ENCODE measurements around the gene DPY19L3. TPM values are rescaled to one million over a fixed set of nuclear protein-coding genes. Genes with fewer than 3 reads are reported as not detected.

The DPY19L3 gene
- total and polyA plus RNA-seq, 8 donors, result 2.1 to 79.4 (median 24.9) TPM

DNA sequence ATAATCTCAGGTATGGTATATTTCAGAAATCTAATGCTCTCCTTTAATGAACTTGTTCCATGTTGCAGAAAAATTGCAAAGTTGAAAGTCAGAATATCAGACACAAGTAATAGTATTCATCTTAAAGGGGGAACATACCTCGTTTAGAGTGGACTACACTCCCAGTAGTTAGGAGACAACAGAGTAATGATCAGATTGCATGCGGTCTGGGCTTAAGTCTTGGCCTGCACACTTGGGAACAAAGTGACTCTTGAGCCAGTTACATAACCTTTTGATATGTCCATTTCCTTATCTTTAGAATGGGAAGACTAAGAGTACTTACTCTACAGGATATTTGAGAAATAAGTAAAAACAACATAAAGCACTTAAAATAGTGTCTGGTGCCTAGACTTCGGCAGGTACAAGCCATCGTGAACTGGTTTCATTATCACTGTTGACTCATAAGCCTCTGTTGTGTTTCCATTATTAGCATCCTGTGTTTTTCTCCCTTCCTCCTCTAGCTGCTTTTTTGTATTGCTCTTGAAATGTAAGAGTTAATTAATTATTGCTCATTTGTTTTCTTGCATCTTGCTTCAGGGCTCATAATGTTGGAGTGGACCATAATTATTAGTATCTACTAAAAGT, 53.0 kb downstream of the DPY19L3 start:
- intact Hi-C loops (cut with DNase I; ENCODE audit: low total_unique reads), result no loop called here
- H3K27me3 ChIP-seq, result no peaks in the 10 kb centered on the region
- DNase-seq, result no peak
- H3K27ac ChIP-seq, result no peak overlapping the region
- 65 to 75% (median 72%) methylated on average over 4 of the region's 4 CpGs for WGBS, 5 donors
- H3K4me3 ChIP-seq, result no peak overlapping the region
- TF ChIP-seq POLR2A (IDR thresholded peaks at IDR 0.05) (no peak), POLR2AphosphoS5 (IDR thresholded peaks at IDR 0.05) (no peak), CTCF (IDR thresholded peaks at IDR 0.05) (no peak), EP300 (IDR thresholded peaks at IDR 0.05) (no peak)
- peaks cover 5 to 77% (median 55%) of the 10 kb centered on the region in 4 donors for H3K36me3 ChIP-seq
- no peaks in the 10 kb centered on the region for H3K9me3 ChIP-seq
- H3K4me1 ChIP-seq, result no peaks in the 10 kb centered on the region

DNA sequence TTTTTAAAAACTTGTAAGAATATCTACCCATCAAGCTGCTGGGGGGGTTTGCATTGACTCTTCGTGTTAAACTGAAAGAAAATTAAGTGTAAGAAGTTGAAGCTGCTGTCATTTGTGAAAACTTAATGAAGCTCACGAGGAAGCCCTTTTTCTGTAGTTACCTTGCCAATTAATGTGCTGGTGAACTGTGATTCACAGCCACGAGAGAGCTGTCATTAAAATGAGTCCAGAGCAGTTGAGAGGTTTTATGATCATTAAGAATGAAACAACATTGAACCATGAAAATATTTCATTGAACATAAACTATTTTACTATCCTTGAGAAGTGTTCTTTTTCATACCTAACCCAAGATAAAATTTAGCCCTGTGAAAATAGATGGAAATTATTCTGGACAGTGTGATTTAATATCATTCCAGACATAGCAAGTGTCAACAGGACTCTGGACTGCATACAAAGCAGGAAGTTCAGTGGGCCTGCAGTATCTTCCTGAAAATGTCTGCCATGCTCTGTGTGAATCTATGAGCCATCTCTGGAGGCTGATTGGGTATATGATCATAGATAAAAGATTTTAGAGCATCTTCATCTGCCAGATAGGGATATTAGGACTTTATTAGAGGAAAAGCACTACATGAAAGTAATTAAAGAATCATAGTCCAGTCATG, 53.8 kb downstream of the DPY19L3 start:
- intact Hi-C loops (cut with DNase I; ENCODE audit: low total_unique reads), result no loop called here
- H3K9me3 ChIP-seq, result no peaks in the 10 kb centered on the region
- H3K36me3 ChIP-seq, result peaks cover 5 to 74% (median 54%) of the 10 kb centered on the region in 4 donors
- H3K27me3 ChIP-seq, result no peaks in the 10 kb centered on the region
- TF ChIP-seq CTCF (IDR thresholded peaks at IDR 0.05), result no peak
- TF ChIP-seq POLR2AphosphoS5 (IDR thresholded peaks at IDR 0.05), result no peak
- no peak for TF ChIP-seq EP300 (IDR thresholded peaks at IDR 0.05)
- no peak for TF ChIP-seq POLR2A (IDR thresholded peaks at IDR 0.05)
- no peak overlapping the region for H3K4me3 ChIP-seq
- WGBS, 5 donors, result 79 to 88% (median 85%) methylated on average over 3 of the region's 3 CpGs
- no peak overlapping the region for H3K27ac ChIP-seq
- H3K4me1 ChIP-seq, result no peaks in the 10 kb centered on the region
- DNase-seq, result no peak

- no peak for DNase-seq
- peaks cover 5 to 65% (median 52%) of the 10 kb centered on the region in 4 donors for H3K36me3 ChIP-seq
- H3K4me1 ChIP-seq, result no peaks in the 10 kb centered on the region
- H3K27me3 ChIP-seq, result no peaks in the 10 kb centered on the region
- no peak overlapping the region for H3K4me3 ChIP-seq
- no peaks in the 10 kb centered on the region for H3K9me3 ChIP-seq
- intact Hi-C loops (cut with DNase I; ENCODE audit: low total_unique reads), result no loop called here
- TF ChIP-seq POLR2A (IDR thresholded peaks at IDR 0.05), result no peak
- TF ChIP-seq EP300 (IDR thresholded peaks at IDR 0.05), result no peak
- no peak for TF ChIP-seq POLR2AphosphoS5 (IDR thresholded peaks at IDR 0.05)
- TF ChIP-seq CTCF (IDR thresholded peaks at IDR 0.05), result no peak
- H3K27ac ChIP-seq, result no peak overlapping the region
- WGBS, 5 donors, result 82 to 95% (median 89%) methylated on average over 3 of the region's 3 CpGs
These were observed 54.9 kb downstream of the DPY19L3 start for GRCh38 chr19:32460476-32460875.

- no peaks in the 10 kb centered on the region for H3K27me3 ChIP-seq
- no peak overlapping the region for H3K27ac ChIP-seq
- H3K4me3 ChIP-seq, result no peak overlapping the region
- DNase-seq, result peak in 1 of 2 donors; percentile 18
- no peaks in the 10 kb centered on the region for H3K9me3 ChIP-seq
- intact Hi-C loops (cut with DNase I; ENCODE audit: low total_unique reads), result no loop called here
- H3K4me1 ChIP-seq, result no peaks in the 10 kb centered on the region
- TF ChIP-seq POLR2A (IDR thresholded peaks at IDR 0.05) (no peak), CTCF (IDR thresholded peaks at IDR 0.05) (no peak), POLR2AphosphoS5 (IDR thresholded peaks at IDR 0.05) (no peak), EP300 (IDR thresholded peaks at IDR 0.05) (no peak)
- peaks cover 5 to 49% (median 42%) of the 10 kb centered on the region in 4 donors for H3K36me3 ChIP-seq
- WGBS, 5 donors, result 63 to 80% (median 79%) methylated on average over 2 of the region's 2 CpGs
These were observed 58.7 kb downstream of the DPY19L3 start for GRCh38 chr19:32464279-32464678.
